IMR-90 (cell line): ENCODE data around the gene FAT2.

Experiments used
- MXI1 ChIP-seq: IDR thresholded peaks from 2 replicates; pipeline ENCODE4 v1.6.1; 2012; ENCODE audit warnings: low read depth, mild to moderate bottlenecking, low read length, moderate library complexity, borderline replicate concordance
- TF ChIP-seq, protein P1 (sequence below): conservative IDR thresholded peaks from 2 replicates; pipeline ENCODE4 v1.5.1; 2012; ENCODE audit warnings: mild to moderate bottlenecking, low read depth, low read length, improper control_type of control experiment
- TF ChIP-seq, protein P2 (sequence below): fragments of 150-350 bp; IDR thresholded peaks from 2 replicates; pipeline ENCODE4 v1.6.1; 2017; ENCODE audit warnings: mild to moderate bottlenecking, antibody characterized with exemption, low read length, low read depth

DNA sequence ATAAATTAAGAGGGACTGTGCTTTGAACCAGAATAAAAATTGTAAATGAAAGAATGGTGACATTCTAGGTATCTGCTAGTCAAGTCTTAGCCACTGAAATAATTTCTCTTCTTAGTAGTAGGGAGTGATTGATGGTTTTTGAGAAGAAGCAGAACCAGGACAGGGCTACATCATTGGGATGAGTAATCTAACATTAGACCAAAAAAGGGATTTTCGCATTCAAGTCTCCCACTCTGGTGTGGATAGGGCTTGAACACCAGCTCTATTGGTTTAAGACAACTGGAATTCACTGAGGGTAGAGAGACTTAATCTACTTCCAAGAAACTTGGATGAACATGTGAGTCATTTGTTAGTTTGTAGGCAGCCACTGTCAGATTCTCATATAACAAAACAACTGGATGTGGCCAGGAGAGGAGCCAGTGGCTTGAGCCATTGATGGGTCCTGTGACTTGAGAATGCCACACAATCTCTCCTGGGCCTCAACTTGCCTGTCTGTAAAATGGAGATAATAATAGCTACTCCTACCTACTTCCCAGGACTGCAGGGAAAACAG lies 16.6 kb downstream of the FAT2 start:
- TF ChIP-seq, protein P1, sequence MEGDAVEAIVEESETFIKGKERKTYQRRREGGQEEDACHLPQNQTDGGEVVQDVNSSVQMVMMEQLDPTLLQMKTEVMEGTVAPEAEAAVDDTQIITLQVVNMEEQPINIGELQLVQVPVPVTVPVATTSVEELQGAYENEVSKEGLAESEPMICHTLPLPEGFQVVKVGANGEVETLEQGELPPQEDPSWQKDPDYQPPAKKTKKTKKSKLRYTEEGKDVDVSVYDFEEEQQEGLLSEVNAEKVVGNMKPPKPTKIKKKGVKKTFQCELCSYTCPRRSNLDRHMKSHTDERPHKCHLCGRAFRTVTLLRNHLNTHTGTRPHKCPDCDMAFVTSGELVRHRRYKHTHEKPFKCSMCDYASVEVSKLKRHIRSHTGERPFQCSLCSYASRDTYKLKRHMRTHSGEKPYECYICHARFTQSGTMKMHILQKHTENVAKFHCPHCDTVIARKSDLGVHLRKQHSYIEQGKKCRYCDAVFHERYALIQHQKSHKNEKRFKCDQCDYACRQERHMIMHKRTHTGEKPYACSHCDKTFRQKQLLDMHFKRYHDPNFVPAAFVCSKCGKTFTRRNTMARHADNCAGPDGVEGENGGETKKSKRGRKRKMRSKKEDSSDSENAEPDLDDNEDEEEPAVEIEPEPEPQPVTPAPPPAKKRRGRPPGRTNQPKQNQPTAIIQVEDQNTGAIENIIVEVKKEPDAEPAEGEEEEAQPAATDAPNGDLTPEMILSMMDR = no peak
- TF ChIP-seq MXI1 = no peak
- TF ChIP-seq, protein P2, sequence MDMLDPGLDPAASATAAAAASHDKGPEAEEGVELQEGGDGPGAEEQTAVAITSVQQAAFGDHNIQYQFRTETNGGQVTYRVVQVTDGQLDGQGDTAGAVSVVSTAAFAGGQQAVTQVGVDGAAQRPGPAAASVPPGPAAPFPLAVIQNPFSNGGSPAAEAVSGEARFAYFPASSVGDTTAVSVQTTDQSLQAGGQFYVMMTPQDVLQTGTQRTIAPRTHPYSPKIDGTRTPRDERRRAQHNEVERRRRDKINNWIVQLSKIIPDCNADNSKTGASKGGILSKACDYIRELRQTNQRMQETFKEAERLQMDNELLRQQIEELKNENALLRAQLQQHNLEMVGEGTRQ = no peak
